Measurements from ENCODE around the gene DRAM1.
"Not testable (repeated sequence)": the region's sequence is repeated elsewhere in the genome, so short reads cannot be mapped to it uniquely, and the experiment has no call there.

DRAM1 gene

DNA sequence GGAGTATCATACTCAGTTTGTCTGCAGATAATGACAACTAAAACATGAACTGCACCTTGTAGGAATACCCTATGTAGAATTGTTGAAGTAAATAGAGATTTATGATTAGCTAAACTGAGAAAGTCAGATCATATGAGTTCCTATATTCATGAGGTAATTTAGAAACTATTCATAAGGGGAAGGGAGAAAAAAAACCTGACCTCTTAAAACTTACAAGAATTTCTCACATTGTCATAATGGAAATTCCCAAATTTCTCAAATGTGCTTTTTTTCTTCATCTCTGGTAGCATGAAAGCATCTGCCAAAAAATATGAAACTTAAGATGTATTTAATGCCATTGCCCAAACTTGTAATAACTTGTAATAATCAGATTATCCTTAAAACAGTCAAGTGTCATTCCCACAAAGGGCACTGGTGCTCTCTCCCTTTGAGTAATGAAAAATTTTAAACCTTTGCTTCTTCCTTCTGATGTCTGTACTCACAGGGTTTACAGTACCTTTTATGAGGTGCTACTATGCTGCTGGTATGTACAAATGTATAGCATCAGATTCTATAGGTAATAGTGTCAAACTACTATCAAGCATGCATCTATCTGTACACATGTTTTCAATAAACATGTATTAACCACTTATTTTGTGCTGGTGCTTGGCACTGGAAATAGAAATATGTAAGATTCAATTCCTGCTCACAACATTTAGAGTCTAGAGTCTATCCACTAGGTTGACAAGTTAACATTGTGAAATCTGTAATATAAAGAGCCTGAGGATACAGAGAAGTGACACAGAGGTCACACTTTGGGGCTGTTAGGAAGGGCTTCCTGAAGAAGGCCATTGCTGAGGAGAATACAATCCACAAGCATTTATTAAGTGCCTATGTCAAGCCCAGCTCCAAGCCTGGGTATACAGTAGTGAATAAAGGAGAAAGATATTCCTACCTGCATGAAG is 17.4 kb upstream of the DRAM1 start:
- no peak for DNase-seq

DNA sequence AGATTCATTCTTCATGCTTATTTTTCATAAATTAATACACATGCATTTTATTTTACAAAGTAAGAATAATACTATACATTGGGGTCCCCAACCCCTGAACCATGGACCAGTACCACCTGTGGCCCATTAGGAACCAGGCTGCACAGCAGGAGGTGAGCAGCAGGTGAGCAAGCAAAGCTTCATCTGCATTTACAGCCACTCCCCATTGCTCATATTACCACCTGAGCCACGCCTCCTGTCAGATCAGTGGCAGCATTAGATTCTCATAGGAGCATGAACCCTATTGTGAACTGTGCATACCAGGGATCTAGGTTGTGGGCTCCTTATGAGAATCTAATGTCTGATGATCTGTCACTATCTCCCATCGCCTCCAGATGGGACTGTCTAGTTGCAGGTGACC is 15.7 kb upstream of the DRAM1 start:
- not testable (repeated sequence) for DNase-seq

DNA sequence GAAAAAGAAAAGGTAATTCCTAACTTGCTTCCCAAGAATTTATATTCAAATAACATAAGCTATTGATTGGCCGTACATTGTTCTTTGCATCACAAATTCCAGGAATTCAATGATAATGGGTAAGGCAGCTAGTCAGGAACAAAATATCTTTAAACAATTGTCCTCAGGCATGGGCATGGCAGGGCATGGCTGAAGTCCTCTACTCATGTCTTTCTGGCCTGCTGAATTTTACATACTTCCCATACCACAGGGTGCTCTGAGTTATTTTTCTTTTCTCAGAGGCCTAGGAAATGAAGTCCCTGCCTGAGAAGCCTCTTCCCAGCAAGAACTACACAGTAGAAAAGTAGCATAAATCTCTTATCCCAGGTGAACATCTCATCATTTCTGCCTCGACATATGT is 15.1 kb upstream of the DRAM1 start:
- DNase-seq = no peak

DNA sequence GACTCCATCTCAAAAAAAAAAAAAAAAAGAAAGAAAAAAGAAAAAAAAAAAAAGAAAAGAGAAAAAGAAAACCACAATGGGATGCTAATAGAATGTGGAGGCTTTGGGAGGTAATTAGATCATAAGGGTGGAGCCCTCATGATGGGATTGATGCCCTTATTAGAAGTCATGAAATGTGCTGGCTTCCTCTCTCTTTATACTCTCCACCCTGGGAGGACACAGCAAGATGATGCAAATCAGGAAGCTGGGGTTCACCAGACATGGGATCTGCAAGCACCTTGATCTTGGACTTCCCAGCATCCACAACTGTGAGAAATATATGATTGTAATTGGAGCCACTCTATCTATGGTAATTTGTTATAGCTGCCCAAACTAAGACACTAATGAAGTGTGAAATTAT is 13.4 kb upstream of the DRAM1 start:
- DNase-seq = no peak

DNA sequence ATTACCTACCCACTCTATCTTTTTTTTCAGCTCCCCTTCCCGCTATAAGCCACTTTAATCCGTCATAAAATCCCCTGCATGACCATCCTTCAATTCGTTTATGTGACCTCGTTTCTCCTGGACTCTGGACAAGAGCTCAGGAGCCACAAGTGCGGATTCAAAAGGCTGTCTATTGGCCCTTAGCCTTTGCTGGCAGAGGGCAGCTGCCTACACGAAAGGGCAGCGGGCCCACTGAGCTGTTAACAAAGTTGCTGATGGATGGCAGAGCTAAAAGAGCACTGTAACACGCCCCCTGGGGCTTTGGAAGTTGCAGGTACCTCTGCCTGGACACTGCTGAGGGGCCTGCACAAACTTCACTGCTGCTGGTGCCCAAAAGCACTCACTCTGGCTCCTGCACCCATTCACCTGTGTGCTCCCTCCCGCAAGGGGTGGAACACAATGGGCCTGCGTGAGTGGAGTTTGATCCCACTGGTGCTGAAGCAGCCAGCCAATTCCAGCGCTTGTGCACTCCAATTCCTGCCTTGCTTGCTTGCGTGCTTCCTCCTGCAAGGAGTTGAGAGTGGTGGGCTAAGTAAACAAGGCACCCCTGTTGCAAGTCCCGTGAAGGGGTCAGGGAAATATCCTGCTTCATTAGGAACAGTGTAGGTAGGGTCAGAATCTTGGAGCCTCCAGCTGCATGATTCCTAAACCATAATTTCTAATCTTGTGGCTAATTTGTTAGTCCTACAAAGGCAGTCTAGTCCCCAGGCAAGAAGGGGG is 10.6 kb upstream of the DRAM1 start:
- no peak for DNase-seq

DNA sequence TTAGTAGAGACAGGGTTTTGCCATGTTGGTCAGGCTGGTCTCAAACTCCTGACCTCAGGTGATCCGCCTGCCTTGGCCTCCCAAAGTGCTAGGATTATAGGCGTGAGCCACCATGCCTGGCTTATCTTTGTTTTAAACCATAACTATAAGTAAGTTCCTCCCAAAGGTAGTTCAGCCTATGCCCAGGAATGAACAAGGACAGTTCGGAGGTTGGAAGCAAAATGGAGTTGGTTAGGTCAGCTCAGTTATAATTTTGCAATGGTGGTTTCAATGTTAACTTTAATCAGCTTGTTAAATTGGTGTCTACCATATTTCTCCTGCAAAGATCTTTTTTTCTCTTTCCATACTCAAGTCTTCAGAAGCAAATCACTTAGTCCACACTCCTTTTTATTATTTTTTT is 9.8 kb upstream of the DRAM1 start:
- DNase-seq = not testable (repeated sequence)

DNA sequence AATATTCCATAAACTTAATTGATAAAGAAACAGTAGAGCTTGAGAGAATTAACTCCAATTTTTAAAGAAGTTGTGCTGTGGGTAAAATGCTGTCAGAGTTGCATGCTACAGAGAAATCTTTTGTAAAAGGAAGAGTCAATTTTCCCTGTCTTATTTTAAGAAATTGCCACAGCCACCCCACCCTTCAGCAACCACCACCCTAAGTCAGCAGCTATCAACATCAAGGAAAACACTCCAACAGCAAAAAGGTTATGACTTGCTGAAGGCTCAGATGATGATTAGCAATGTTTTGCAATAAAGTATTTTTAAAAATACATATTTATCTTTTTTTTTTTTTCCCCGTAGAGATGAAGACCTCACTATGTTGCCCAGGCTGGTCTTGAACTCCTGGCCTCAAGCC is 6.5 kb upstream of the DRAM1 start:
- DNase-seq = no peak

DNA sequence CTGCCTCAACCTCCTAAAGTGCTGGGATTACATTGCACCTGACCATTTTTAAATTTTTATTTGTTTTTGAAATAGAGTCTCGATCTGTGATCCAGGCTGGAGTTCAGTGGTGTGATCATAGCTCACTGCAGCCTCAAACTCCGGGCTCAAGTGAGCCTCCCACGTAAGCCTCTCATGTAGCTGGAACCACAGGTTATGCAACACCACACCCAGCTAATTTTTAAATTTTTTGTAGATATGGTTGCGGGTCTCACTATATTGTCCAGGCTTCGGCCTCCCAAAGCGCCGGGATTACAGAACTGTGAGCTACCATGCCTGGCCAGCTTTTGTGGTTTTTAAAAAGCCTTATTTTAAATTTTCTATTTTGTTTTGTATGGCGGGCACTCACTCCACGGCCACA is 2.2 kb upstream of the DRAM1 start:
- no peak for DNase-seq

DNA sequence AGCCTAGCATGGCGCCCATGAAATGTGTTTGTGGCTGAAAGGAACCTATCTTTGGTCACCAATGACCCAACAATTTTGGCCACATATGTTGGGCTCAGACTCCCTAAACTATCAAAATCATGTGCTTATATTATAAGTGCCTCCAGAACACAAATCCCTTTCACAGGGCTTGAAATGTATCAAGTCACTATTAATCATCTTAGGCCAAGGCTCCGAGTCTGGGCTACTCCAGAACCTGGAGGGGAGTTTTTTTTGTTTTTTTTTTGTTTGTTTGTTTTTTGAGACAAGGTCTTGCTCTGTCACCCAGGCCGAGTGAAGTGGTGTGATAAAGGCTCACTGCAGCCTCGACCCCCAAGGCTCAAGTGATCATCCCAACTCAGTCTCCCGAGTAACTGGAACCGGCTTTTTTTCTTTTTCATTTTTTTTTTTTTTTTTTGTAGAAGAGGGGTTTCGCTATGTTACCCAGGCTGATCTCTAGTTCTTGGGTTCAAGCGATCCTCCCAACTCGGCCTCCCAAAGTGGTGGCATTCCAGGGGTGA is 989 bp upstream of the DRAM1 start:
- no peak for DNase-seq

DNA sequence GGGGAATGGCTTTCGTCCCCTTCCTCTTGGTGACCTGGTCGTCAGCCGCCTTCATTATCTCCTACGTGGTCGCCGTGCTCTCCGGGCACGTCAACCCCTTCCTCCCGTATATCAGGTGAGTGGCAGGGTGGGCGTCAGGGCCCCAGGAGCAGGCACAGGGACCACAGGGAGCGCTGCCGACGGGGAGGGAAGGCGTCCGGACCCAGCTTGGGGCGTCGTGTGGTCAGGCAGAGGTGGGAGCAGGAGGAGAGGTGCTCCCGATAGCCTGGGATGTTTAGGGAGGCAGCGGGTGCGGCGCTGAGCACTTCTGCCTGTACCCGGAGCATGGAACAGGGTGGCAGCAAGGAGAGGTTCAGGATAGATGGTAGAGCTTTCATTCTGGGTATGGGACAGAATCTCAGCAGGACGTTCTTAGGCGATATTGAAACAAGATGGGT is 444 bp downstream of the DRAM1 start:
- no peak for DNase-seq

DNA sequence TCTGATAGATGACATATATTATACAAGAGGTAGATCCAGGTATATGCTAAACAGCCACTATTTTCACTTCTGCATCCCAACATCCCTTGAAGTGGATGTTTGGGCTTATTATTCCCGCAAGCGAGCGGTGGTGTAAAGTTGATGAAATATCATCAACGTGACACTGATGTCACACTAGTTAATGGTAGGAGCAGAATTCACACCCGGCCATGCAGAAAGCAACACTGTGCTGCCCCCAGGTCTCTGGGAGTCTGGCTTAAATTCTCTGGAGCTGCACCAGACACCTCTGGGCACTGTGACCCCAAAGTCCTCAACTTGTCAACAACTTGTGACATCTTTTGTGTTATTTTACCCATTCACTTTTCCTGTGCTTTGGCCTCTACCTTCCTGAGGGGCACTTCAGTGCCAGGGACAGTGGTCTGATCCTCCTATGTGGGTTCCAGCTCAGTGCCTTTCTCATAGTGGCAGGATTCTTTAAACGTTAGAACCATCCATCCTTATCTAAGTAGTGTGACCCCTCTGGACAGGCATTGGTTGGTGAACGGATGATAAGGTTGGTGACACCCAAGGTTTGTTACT is 952 bp downstream of the DRAM1 start:
- DNase-seq = no peak

DNA sequence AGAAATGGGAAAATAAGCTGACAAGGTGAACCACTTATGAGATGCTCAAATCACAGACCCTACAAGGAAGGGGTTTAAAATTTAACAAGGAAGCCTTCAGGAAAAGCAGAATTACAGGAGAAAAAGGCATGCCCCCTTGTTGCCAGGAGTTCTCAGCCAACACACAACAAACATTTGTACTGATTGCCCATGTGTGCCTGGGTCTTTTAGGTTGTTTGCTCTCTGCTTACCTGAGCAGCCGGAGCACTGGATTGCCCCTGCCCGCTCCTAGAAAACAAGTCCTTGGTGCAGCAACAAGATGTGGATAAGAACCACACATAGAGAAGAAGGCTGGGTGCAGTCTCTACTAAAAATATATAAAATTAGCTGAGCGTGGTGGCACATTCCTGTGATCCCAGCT is 3.4 kb downstream of the DRAM1 start:
- DNase-seq = no peak

DNA sequence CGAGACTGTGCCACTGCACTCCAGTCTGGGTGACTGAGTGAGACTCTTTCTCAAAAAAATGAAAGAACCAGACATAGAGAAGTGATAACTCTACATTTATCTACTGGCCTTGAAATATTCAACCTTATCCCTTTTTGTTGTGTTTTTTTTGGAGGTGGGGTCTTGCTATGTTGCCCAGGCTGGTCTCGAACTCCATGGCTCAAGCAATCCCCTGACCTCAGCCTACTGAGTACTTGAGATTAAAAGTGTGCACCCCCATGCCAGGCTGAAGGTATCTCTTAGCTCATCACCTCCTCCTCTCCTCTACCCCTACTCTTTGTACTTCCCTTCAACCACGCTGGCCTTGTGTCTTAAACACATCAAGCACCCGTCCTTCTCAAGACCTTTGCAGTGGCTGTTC is 3.8 kb downstream of the DRAM1 start:
- no peak for DNase-seq

DNA sequence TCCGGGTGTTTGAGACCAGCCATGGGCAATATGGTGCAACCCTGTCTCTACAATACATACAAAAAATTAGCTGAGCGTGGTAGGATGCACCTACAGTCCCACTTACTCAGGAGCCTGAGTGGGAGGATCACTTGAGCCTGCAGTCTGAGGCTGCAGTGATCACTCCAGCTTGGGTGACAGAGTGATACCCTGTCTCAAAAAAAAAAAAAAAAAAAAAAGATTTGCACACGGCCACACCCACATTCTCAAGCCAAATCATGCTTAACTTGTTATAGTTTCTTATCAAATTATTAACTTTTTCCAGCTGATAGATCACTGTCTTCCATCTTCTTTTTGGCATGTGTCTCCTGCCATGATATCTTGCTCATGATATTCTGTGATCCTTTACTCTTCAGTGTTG is 6.8 kb downstream of the DRAM1 start:
- no peak for DNase-seq

DNA sequence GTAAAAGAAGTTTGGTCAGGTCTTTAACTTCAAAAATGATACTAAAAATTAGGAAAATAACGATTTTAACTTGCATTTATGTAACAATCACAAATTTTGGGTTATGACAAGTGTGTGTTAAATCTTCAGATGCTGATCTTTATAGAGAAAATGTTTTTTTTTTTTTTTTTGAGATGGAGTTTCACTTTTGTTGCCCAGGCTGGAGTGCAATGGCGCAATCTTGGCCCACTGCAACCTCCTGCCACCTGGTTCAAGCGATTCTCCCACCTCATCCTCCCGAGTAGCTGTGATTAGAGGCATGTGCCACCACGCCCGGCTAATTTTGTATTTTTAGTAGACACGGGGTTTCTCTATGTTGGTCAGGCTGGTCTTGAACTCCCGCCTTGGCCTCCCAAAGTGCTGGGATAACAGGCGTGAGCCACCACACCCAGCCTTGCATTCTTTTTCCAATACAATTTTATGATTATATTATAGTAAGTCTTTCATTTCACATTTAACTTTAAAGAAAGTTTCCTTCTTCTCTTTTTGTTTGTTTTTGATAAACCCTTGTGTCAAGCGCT is 7.5 kb downstream of the DRAM1 start:
- DNase-seq = not testable (repeated sequence)

DNA sequence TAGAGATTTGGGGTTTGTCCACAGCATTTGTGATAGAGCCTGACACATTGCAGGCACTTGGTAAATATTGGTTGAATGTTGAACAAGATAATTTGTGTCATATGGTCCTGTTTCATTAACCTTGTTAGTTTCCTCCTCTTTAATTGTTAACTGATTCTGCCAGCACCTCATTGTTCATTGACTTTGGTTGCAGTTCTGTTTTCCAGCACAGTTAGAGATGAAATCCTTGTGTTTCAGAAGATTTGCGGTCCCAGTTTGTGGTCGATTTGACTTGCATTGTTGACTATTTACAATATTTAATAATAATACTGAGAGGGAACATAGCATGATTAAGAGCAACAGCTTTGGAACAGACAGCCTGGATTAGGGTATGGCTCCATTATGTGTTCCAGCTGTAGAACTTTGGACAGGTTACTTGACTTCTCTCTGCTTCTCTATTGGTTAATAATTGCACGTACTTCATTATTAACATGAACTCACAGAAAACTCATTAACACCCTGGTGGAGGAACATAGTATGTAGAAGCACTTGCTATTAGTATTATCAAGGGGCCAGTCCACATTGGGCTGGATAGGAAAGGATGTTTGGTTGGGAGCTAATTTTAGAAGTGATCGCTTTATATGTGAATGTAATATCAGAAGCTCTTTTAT is 8.7 kb downstream of the DRAM1 start:
- no peak for DNase-seq

DNA sequence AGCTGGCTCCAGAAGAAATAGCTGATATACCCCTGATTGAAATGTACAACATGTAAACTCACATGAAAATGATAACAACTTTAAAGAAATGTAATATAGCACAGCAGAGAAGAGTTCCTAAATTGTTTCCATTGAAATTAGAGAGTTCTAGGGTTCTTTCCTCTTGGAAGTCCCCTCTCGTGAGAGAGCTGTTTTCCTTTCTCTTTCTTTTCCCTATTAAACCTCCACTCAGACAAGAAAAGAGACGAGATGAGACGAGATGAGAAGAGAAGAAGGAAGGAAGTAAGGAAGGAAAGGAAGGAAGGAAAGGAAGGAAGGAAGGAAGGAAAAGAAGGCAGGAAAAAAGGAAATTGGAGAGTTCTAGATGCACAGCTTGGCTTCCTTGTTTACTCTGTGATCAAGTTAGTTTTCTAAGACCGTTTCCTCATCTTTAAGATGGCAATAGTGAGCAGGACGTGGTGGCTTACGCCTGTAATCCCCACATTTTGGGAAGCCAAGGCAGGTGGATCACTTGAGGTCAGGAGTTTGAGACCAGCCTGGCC is 11.9 kb downstream of the DRAM1 start:
- no peak for DNase-seq

DNA sequence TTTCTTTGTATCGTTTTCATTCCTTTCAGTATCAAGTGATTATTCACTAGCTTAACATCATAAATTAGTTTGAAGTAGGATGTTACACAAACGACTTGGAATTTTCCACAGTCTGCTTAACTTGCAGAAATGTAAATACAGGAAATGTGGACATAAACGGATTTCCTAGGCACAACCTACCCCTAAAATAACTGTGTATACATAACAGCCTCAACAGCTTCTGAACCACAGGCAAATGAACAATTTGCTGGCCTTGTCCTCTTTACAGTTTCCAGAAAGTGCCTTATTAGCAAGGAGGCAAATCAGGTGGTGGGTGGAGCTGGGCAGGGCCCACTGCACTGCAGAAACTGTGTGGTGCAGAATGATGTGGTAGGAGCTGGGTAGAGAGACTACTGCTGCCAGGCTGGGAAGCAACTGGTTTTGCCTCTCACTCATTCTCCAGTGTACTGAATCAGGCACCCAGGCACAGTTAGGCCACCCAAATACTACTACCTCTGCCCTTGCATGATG is 14.1 kb downstream of the DRAM1 start:
- DNase-seq = no peak

DNA sequence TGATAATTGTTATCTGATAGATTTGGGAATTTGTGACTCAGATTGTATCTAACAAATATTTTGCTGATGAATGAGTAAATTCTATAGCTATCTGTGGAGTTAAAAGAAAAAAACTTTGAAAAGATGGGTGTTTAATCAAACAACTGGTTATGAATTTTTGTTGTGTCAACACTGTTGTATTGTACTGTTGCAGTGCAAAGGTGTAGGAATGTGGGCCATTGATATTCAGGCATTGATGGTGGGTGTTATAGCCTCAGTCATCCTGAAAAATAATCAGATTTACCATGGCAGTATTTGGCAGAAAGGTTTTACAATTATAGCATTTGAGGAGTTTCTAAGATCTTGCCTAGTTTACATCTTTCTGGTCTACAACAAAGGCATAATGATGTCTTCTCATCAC is 15.4 kb downstream of the DRAM1 start:
- no peak for DNase-seq

DNA sequence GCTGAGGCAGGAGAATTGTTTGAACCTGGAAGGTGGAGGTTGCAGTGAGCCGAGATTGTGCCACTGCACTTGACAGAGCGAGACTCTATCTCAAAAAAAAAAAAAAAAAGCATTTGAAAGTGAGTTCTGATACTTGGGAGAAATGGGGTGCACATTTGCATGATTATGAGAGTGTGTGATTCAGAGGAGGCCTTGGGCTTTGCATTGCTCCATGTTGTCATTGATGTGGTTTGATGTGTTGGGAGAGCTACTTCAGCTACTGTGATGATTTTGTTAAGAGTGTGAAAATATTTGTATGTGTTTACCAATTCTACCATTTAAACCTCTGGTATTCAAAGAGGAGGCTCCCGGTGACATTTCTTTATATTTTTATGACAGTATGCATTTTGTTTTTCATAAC is 24.4 kb downstream of the DRAM1 start:
- no peak for DNase-seq

DNA sequence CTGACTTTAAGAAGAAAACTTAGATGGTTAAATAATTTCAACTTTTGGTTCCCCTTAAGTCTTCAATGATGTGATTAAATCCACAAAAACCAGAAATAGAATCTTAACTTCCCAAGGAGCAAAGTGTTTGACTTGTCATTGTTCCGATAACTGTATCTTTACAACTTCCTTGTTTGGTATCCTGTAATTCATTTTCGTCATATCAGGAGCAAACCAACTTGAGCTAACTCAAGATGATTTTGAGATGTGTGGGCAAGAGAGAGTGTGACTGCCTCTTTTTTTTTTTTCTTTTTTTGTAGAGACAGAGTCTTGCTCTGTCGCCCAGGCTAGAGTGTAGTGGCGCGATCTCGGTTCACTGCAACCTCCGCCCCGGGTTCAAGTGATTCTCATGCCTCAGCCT is 25.3 kb downstream of the DRAM1 start:
- no peak for DNase-seq

DNA sequence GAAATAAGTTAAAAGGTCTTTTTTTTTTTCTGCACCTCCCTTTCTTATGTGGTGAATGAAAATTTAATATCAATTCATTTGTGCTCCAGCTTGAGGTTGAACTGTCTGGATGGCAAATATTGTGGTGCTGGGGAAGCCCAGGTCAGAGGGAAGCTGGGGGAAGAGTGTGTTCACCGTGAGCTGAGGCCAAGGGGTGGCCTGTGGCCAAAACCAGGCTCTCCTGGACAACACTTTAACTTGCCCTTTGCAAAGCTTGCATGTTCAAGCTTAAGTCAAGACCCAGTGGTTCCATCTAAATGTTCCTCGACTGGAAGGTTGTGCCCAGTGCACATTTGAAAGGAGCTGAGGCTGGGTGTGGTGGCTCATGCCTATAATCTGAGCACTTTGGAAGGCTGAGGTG is 28.8 kb downstream of the DRAM1 start:
- no peak for DNase-seq
